ENCODE data around the gene NSD1. TPM values are rescaled to one million over a fixed set of nuclear protein-coding genes. Genes with fewer than 3 reads are reported as not detected.
"Not testable (repeated sequence)": the region's sequence is repeated elsewhere in the genome, so short reads cannot be mapped to it uniquely, and the experiment has no call there.

Gene NSD1
- polyA plus RNA-seq, 4 donors: 4.3 to 27.2 (median 11.5) TPM

DNA sequence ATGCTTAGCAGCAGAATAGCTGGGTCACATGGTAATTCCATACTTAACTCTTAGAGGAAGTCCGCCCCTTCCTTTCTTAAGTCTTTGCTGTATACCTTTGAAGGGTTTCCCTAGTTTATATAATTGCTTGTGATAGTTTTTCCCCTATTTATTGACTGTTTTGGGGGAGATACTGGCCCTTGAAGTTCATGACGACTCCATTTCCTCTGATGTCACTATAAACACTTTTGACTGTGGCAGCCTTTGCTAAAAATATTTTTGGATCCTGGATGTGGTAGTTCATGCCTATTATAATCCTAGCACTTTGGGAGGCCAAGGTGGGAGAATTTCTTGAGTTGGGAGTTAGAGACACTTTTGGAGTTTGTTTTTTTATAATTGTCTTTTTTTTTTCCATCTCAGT is 38.4 kb downstream of the NSD1 start:
- H3K36me3 ChIP-seq (ENCODE audit: control insufficient read depth in 3 of 3, insufficient read depth in 2 of 3, low read depth in 1 of 3, low read length in 3 of 3): peaks cover 0 to 23% (median 2%) of the 10 kb centered on the region in 3 donors
- H3K9me3 ChIP-seq (ENCODE audit: control insufficient read depth in 2 of 2, insufficient read depth in 1 of 2, low read depth in 1 of 2, low read length in 1 of 2): no peaks in the 10 kb centered on the region
- H3K4me1 ChIP-seq (ENCODE audit: control insufficient read depth in 3 of 3, insufficient read depth in 2 of 3, low read depth in 1 of 3, low read length in 2 of 3): no peaks in the 10 kb centered on the region
- no peaks in the 10 kb centered on the region for H3K27me3 ChIP-seq (ENCODE audit: control insufficient read depth in 3 of 3, insufficient read depth in 3 of 3, low read length in 3 of 3)
- H3K4me3 ChIP-seq (ENCODE audit: low read depth in 1 of 3, low read length in 3 of 3): no peak overlapping the region
- 73 to 90% (median 84%) methylated on average over 2 of the region's 2 CpGs for WGBS, 3 donors
- no peak overlapping the region for H3K27ac ChIP-seq (ENCODE audit: low read depth in 1 of 3, low read length in 2 of 3)
- DNase-seq (no peak), FAIRE-seq (no peak)

DNA sequence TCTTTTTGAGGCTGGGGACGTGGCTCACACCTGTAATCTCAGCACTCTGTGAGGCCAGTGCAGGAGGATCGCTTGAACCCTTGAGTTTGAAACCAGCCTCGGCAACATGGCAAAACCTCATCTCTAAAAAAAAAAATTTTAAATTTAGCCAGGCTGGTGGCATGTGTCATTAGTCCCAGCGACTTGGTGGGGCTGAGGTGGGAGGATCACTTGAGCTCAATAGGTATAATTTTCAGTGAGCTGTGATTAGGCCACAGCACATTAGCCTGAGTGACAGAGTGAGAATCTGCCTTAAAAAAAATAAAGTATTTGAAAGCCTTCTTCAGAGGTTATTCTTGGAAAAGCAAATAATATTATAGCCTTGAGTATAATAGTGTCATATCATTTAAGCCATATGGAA is 41.8 kb downstream of the NSD1 start:
- no peak for FAIRE-seq
- Histone ChIP-seq H3K4me1 (ENCODE audit: control insufficient read depth in 3 of 3, insufficient read depth in 2 of 3, low read depth in 1 of 3, low read length in 2 of 3) (no peaks in the 10 kb centered on the region), H3K27ac (ENCODE audit: low read depth in 1 of 3, low read length in 2 of 3) (no peak overlapping the region), H3K36me3 (ENCODE audit: control insufficient read depth in 3 of 3, insufficient read depth in 2 of 3, low read depth in 1 of 3, low read length in 3 of 3) (peaks cover 0 to 29% (median 0%) of the 10 kb centered on the region in 3 donors), H3K4me3 (ENCODE audit: low read depth in 1 of 3, low read length in 3 of 3) (no peak overlapping the region), H3K9me3 (ENCODE audit: control insufficient read depth in 2 of 2, insufficient read depth in 1 of 2, low read depth in 1 of 2, low read length in 1 of 2) (no peaks in the 10 kb centered on the region), H3K27me3 (ENCODE audit: control insufficient read depth in 3 of 3, insufficient read depth in 3 of 3, low read length in 3 of 3) (no peaks in the 10 kb centered on the region)
- no peak for DNase-seq
- WGBS, 3 donors: 87 to 93% (median 92%) methylated on average over 4 of the region's 4 CpGs

DNA sequence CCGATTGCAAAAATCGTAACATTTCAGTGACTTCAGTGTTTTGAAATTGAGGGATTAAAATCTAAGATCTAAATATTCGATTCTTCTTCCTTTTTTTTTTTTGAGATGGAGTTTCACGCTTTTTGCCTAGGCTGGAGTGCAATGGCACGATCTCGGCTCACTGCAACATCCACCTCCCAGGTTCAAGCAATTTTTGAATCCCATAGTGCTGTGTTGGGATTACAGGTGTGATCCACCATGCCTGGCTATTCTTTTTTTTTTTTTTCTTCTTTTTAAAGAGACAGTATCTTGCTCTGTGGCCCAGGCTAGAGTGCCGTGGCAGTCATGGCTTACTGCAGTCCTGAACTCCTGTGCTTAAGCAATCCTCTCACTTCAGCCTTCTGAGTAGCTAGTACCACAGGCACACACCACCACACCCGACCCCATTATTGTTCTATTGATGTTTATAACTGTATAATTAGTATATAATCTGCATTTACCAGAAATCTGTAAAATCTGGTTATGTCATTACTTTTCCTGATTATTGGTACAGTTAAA is 42.7 kb downstream of the NSD1 start:
- Histone ChIP-seq H3K9me3 (ENCODE audit: control insufficient read depth in 2 of 2, insufficient read depth in 1 of 2, low read depth in 1 of 2, low read length in 1 of 2) (no peaks in the 10 kb centered on the region), H3K27me3 (ENCODE audit: control insufficient read depth in 3 of 3, insufficient read depth in 3 of 3, low read length in 3 of 3) (no peaks in the 10 kb centered on the region), H3K4me1 (ENCODE audit: control insufficient read depth in 3 of 3, insufficient read depth in 2 of 3, low read depth in 1 of 3, low read length in 2 of 3) (no peaks in the 10 kb centered on the region), H3K27ac (ENCODE audit: low read depth in 1 of 3, low read length in 2 of 3) (no peak overlapping the region), H3K4me3 (ENCODE audit: low read depth in 1 of 3, low read length in 3 of 3) (no peak overlapping the region), H3K36me3 (ENCODE audit: control insufficient read depth in 3 of 3, insufficient read depth in 2 of 3, low read depth in 1 of 3, low read length in 3 of 3) (peaks cover 0 to 31% (median 0%) of the 10 kb centered on the region in 3 donors)
- DNase-seq (no peak), FAIRE-seq (no peak)
- WGBS, 3 donors: 75 to 83% (median 79%) methylated on average over 8 of the region's 8 CpGs

DNA sequence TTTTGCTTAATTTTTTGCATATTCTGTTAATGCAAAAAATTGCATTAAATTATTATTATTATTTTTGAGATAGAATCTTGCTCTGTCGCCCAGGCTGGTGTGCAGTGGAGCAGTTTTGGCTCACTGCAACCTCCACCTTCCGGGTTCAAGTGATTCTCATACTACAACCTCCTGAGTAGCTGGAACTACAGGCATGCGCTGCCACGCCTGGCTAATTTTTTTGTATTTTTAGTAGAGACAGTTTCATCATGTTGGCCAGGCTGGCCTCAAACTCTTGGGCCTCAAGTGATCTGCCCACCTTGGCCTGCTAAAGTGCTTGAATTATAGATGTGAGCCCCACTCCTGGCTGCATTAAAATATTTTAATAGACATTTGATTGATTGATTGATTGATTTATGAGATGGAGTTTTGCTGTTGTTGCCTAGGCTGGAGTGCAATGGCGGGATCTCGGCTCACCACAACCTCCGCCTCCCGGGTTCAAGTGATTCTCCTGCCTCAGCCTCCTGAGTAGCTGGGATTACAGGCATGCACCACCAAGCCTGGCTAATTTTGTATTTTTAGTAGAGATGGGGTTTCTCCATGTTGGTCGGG is 44.4 kb downstream of the NSD1 start:
- H3K4me1 ChIP-seq (ENCODE audit: control insufficient read depth in 3 of 3, insufficient read depth in 2 of 3, low read depth in 1 of 3, low read length in 2 of 3); H3K27ac ChIP-seq (ENCODE audit: low read depth in 1 of 3, low read length in 2 of 3); H3K9me3 ChIP-seq (ENCODE audit: control insufficient read depth in 2 of 2, insufficient read depth in 1 of 2, low read depth in 1 of 2, low read length in 1 of 2); H3K4me3 ChIP-seq (ENCODE audit: low read depth in 1 of 3, low read length in 3 of 3); H3K27me3 ChIP-seq (ENCODE audit: control insufficient read depth in 3 of 3, insufficient read depth in 3 of 3, low read length in 3 of 3); FAIRE-seq; DNase-seq: not testable (repeated sequence)
- 92 to 96% (median 96%) methylated on average over 9 of the region's 9 CpGs for WGBS, 3 donors
- H3K36me3 ChIP-seq (ENCODE audit: control insufficient read depth in 3 of 3, insufficient read depth in 2 of 3, low read depth in 1 of 3, low read length in 3 of 3): peaks cover 0 to 41% (median 0%) of the 10 kb centered on the region in 3 donors

DNA sequence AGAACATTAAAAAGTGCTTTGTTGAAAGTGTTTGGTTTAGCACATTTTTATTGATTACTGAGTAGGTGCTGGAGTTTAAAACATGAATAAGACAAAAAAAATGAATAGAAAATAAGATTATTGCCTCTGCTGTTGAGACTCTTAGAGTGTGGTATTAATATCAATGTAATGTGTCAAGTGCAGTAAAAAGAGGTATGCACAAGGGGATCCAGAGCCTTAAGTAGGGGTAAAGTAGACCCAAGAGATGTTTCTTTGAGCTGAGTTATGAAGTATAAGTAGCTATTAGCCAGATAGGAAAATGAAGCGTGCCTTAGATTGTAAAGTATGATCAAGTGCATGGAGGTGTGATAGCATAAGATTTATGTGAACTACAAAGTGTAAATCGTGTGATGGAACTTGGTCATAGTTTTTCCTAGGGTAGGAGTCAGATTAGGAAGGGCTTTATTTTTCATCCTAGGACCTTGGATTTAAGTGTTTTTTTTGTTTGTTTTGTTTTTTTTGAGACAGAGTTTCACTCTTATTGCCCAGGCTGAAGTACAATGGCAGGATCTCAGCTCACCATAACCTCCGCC is 45.2 kb downstream of the NSD1 start:
- no peak for FAIRE-seq
- DNase-seq: no peak
- no peak overlapping the region for H3K4me3 ChIP-seq (ENCODE audit: low read depth in 1 of 3, low read length in 3 of 3)
- H3K36me3 ChIP-seq (ENCODE audit: control insufficient read depth in 3 of 3, insufficient read depth in 2 of 3, low read depth in 1 of 3, low read length in 3 of 3): peaks cover 0 to 41% (median 0%) of the 10 kb centered on the region in 3 donors
- H3K9me3 ChIP-seq (ENCODE audit: control insufficient read depth in 2 of 2, insufficient read depth in 1 of 2, low read depth in 1 of 2, low read length in 1 of 2): no peaks in the 10 kb centered on the region
- H3K27me3 ChIP-seq (ENCODE audit: control insufficient read depth in 3 of 3, insufficient read depth in 3 of 3, low read length in 3 of 3): no peaks in the 10 kb centered on the region
- WGBS, 3 donors: 93 to 95% (median 93%) methylated on average over 3 of the region's 3 CpGs
- H3K4me1 ChIP-seq (ENCODE audit: control insufficient read depth in 3 of 3, insufficient read depth in 2 of 3, low read depth in 1 of 3, low read length in 2 of 3): no peaks in the 10 kb centered on the region
- H3K27ac ChIP-seq (ENCODE audit: low read depth in 1 of 3, low read length in 2 of 3): no peak overlapping the region

DNA sequence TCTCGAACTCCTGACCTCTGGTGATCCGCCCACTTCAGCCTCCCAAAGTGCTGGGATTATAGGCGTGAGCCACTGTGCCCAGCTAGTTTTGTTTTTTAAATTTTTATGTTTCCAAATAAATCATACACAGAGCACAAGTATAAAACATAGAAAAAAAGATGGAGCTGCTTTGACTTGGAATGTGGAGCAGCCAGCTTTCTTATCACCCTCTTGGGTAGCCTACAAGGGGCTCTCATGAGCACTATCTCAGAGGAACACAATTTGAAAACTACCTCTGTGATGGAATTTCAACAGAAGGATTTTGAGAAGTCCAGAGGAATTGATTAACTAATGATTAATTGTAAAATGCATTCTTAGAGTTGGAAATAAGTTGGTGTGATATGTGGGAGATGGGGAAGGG is 45.9 kb downstream of the NSD1 start:
- Histone ChIP-seq H3K4me1 (ENCODE audit: control insufficient read depth in 3 of 3, insufficient read depth in 2 of 3, low read depth in 1 of 3, low read length in 2 of 3) (no peaks in the 10 kb centered on the region), H3K36me3 (ENCODE audit: control insufficient read depth in 3 of 3, insufficient read depth in 2 of 3, low read depth in 1 of 3, low read length in 3 of 3) (peaks cover 0 to 36% (median 0%) of the 10 kb centered on the region in 3 donors), H3K27me3 (ENCODE audit: control insufficient read depth in 3 of 3, insufficient read depth in 3 of 3, low read length in 3 of 3) (no peaks in the 10 kb centered on the region), H3K27ac (ENCODE audit: low read depth in 1 of 3, low read length in 2 of 3) (no peak overlapping the region), H3K4me3 (ENCODE audit: low read depth in 1 of 3, low read length in 3 of 3) (no peak overlapping the region), H3K9me3 (ENCODE audit: control insufficient read depth in 2 of 2, insufficient read depth in 1 of 2, low read depth in 1 of 2, low read length in 1 of 2) (no peaks in the 10 kb centered on the region)
- WGBS, 3 donors: 88 to 98% (median 96%) methylated on average over 3 of the region's 3 CpGs
- no peak for FAIRE-seq
- no peak for DNase-seq

DNA sequence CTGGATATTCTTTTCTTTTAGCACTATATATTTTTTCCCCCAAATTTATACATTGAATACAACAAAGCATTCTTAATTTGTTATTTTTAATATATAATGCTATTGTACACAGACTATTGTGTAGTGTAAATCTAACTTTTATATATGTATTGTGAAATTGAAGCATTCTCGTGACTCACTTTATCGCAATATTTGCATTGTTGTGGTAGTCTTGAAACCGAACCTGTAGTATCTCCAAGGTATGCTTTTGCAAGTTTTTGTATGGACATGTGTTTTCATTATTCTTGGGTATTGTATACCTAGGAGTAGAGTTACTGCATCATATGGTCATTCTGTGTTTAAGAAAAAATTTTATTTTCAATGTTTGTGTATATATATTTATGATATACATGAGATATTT is 49.6 kb downstream of the NSD1 start:
- Histone ChIP-seq H3K4me1 (ENCODE audit: control insufficient read depth in 3 of 3, insufficient read depth in 2 of 3, low read depth in 1 of 3, low read length in 2 of 3) (no peaks in the 10 kb centered on the region), H3K27ac (ENCODE audit: low read depth in 1 of 3, low read length in 2 of 3) (no peak overlapping the region), H3K4me3 (ENCODE audit: low read depth in 1 of 3, low read length in 3 of 3) (no peak overlapping the region), H3K27me3 (ENCODE audit: control insufficient read depth in 3 of 3, insufficient read depth in 3 of 3, low read length in 3 of 3) (no peaks in the 10 kb centered on the region), H3K9me3 (ENCODE audit: control insufficient read depth in 2 of 2, insufficient read depth in 1 of 2, low read depth in 1 of 2, low read length in 1 of 2) (no peaks in the 10 kb centered on the region), H3K36me3 (ENCODE audit: control insufficient read depth in 3 of 3, insufficient read depth in 2 of 3, low read depth in 1 of 3, low read length in 3 of 3) (peaks cover 0 to 25% (median 1%) of the 10 kb centered on the region in 3 donors)
- WGBS, 3 donors: 96 to 99% (median 96%) methylated on average over 3 of the region's 3 CpGs
- no peak for DNase-seq
- FAIRE-seq: no peak

DNA sequence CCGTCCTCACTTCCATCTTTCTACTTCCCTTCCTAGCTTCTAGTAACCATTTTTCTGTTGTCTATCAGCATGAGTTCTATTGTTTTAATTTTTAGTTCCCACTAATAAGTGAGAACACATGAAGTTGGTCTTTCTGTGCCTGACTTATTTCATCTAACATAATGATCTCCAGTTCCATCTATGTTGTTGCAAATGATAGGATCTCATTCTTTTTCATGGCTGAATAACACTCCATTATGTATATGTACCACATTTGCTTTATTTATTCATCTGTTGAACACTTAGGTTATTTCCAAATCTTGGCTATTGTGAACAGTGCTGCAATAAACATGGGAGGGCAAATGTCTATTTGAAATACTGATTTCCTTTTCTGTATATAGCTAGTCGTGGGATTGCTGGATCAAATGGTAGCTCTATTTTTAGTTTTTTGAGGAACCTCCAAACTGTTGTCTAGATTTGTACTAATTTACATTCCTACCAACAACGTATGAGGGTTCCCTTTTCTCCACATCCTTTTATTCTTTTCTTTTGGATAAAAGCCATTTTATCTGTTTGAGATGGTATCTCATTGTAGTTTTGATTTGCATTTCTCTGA is 50.3 kb downstream of the NSD1 start:
- H3K27ac ChIP-seq (ENCODE audit: low read depth in 1 of 3, low read length in 2 of 3): no peak overlapping the region
- WGBS, 3 donors: 53 to 82% (median 76%) methylated on average over 3 of the region's 3 CpGs
- peaks cover 0 to 27% (median 1%) of the 10 kb centered on the region in 3 donors for H3K36me3 ChIP-seq (ENCODE audit: control insufficient read depth in 3 of 3, insufficient read depth in 2 of 3, low read depth in 1 of 3, low read length in 3 of 3)
- no peaks in the 10 kb centered on the region for H3K4me1 ChIP-seq (ENCODE audit: control insufficient read depth in 3 of 3, insufficient read depth in 2 of 3, low read depth in 1 of 3, low read length in 2 of 3)
- H3K4me3 ChIP-seq (ENCODE audit: low read depth in 1 of 3, low read length in 3 of 3): no peak overlapping the region
- DNase-seq (no peak), FAIRE-seq (no peak)
- H3K9me3 ChIP-seq (ENCODE audit: control insufficient read depth in 2 of 2, insufficient read depth in 1 of 2, low read depth in 1 of 2, low read length in 1 of 2): no peaks in the 10 kb centered on the region
- no peaks in the 10 kb centered on the region for H3K27me3 ChIP-seq (ENCODE audit: control insufficient read depth in 3 of 3, insufficient read depth in 3 of 3, low read length in 3 of 3)

Data from small intestine (tissue), 7 donors.